ENCODE data around the gene IGFBP5. TPM values are rescaled to one million over a fixed set of nuclear protein-coding genes. Genes with fewer than 3 reads are reported as not detected.

Gene IGFBP5
- total RNA-seq, 1 donor from 2014 or later: 415 TPM

DNA sequence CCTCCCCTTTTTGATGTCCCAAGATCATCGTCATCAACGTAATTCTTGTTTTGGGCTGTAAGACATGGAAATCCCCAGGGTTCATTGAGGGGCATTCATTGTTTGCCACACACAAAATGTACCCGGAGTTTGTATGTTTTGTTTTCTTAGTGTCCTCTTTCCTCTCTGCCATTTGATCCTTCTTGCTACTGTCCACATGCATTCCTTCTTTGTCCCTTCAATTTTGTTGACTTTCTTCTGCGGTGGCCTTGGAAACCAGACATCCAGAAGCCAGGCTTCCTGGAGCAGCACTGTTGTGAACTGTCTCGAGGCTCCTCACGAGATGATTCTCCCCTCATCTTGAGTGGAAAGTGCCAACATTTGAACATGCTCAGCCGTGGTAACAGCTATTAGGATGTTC, 37.4 kb downstream of the IGFBP5 start:
- H3K36me3 Mint-ChIP-seq: peaks cover 26% of the 10 kb centered on the region
- TF ChIP-seq, protein P1, sequence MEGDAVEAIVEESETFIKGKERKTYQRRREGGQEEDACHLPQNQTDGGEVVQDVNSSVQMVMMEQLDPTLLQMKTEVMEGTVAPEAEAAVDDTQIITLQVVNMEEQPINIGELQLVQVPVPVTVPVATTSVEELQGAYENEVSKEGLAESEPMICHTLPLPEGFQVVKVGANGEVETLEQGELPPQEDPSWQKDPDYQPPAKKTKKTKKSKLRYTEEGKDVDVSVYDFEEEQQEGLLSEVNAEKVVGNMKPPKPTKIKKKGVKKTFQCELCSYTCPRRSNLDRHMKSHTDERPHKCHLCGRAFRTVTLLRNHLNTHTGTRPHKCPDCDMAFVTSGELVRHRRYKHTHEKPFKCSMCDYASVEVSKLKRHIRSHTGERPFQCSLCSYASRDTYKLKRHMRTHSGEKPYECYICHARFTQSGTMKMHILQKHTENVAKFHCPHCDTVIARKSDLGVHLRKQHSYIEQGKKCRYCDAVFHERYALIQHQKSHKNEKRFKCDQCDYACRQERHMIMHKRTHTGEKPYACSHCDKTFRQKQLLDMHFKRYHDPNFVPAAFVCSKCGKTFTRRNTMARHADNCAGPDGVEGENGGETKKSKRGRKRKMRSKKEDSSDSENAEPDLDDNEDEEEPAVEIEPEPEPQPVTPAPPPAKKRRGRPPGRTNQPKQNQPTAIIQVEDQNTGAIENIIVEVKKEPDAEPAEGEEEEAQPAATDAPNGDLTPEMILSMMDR (IDR thresholded peaks at IDR 0.05; ENCODE audit: unreplicated experiment): no peak
- H3K4me1 Mint-ChIP-seq: peaks cover 27% of the 10 kb centered on the region
- no peaks in the 10 kb centered on the region for H3K9me3 Mint-ChIP-seq
- no peaks in the 10 kb centered on the region for H3K27me3 Mint-ChIP-seq (ENCODE audit: low read depth)
- peak overlapping the region; percentile 87 for H3K27ac Mint-ChIP-seq
- H3K4me3 Mint-ChIP-seq: no peak overlapping the region
- DNase-seq (ENCODE audit: low spot score in 2 of 2, unreplicated experiment in 2 of 2): no peak

GRCh38 chr2:216657086-216657855, 38.1 kb downstream of the IGFBP5 start:
- no peaks in the 10 kb centered on the region for H3K27me3 Mint-ChIP-seq (ENCODE audit: low read depth)
- TF ChIP-seq, protein P1 (IDR thresholded peaks at IDR 0.05; ENCODE audit: unreplicated experiment): no peak
- peaks cover 23% of the 10 kb centered on the region for H3K36me3 Mint-ChIP-seq
- H3K27ac Mint-ChIP-seq: peak overlapping the region; percentile 76
- no peaks in the 10 kb centered on the region for H3K9me3 Mint-ChIP-seq
- DNase-seq (ENCODE audit: low spot score in 2 of 2, unreplicated experiment in 2 of 2): no peak
- peaks cover 33% of the 10 kb centered on the region for H3K4me1 Mint-ChIP-seq
- H3K4me3 Mint-ChIP-seq: no peak overlapping the region

GRCh38 chr2:216654528-216655052, 40.8 kb downstream of the IGFBP5 start:
- no peak overlapping the region for H3K27ac Mint-ChIP-seq
- H3K9me3 Mint-ChIP-seq: no peaks in the 10 kb centered on the region
- peaks cover 31% of the 10 kb centered on the region for H3K4me1 Mint-ChIP-seq
- peaks cover 9% of the 10 kb centered on the region for H3K36me3 Mint-ChIP-seq
- TF ChIP-seq, protein P1 (IDR thresholded peaks at IDR 0.05; ENCODE audit: unreplicated experiment): no peak
- no peaks in the 10 kb centered on the region for H3K27me3 Mint-ChIP-seq (ENCODE audit: low read depth)
- no peak overlapping the region for H3K4me3 Mint-ChIP-seq
- no peak for DNase-seq (ENCODE audit: low spot score in 2 of 2, unreplicated experiment in 2 of 2)

GRCh38 chr2:216653931-216654365, 41.4 kb downstream of the IGFBP5 start:
- DNase-seq (ENCODE audit: low spot score in 2 of 2, unreplicated experiment in 2 of 2): no peak
- H3K27ac Mint-ChIP-seq: peak overlapping the region; percentile 48

DNA sequence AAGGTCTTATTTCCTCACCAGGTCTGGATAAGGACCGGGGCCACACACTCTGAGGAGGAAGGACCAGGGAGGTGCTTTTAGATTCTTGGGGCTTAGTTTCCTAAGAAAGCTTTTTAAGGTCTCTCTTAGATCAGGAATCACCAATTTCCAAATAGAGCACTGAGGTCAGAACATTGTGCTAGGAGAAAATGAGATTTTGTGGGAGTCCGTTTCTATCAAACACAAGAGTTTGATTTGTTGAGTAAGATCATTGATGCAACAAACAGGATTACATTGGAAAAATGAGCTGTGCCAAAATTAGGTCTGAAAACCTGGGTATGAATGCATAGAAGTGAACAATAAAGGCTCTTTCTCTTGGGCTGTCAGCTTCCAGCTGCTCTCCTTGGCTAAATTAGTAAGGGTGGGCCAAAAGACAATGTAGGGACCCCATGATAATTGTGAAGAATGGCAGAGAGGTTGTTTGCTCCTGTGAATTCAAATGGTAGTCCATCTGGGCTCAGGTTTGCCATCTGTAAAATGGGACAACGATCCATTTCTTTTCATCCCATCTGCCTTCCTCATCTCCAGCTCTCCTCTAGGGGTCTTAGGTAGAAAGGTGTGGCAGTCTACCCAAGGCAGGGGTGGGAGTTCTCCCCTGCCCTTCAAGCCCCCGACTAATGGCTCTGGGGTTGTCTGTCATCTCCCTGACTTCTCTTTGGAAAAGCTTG, 42.1 kb downstream of the IGFBP5 start:
- DNase-seq (ENCODE audit: low spot score in 2 of 2, unreplicated experiment in 2 of 2): no peak
- TF ChIP-seq, protein P1 (IDR thresholded peaks at IDR 0.05; ENCODE audit: unreplicated experiment): no peak
- Mint-ChIP-seq H3K4me1 (peaks cover 21% of the 10 kb centered on the region), H3K4me3 (no peak overlapping the region), H3K27ac (peak overlapping the region; percentile 76), H3K9me3 (no peaks in the 10 kb centered on the region), H3K36me3 (peaks cover 10% of the 10 kb centered on the region), H3K27me3 (ENCODE audit: low read depth) (no peaks in the 10 kb centered on the region)

More at GRCh38 chr2:216653931-216654365, 41.4 kb downstream of the IGFBP5 start:
- peaks cover 9% of the 10 kb centered on the region for H3K36me3 Mint-ChIP-seq
- no peak overlapping the region for H3K4me3 Mint-ChIP-seq
- no peaks in the 10 kb centered on the region for H3K27me3 Mint-ChIP-seq (ENCODE audit: low read depth)
- H3K9me3 Mint-ChIP-seq: no peaks in the 10 kb centered on the region
- TF ChIP-seq, protein P1 (IDR thresholded peaks at IDR 0.05; ENCODE audit: unreplicated experiment): no peak
- peaks cover 25% of the 10 kb centered on the region for H3K4me1 Mint-ChIP-seq

Measured in mesothelial cell of epicardium (in vitro differentiated cells).